IMR-90 (cell line): ENCODE data around the gene PLOD1. TPM values are rescaled to one million over a fixed set of nuclear protein-coding genes. Genes with fewer than 3 reads are reported as not detected.

Experiments
- ATAC-seq: fragments of 200-7000 bp; cut with Tn5 transposase; 2 replicates; pipeline ENCODE4 v1.9.1; 2020; ENCODE audit warnings: low read depth, mild to moderate bottlenecking, moderate library complexity
- BruUV-seq: library from RNA; stranded (reverse); fragments of 400-500 nt; replicated peaks from 2 replicates; lab custom pipeline; 2021; lab: Mats Ljungman, UMichigan
- CTCF ChIA-PET: fragments of 300-600 bp; formaldehyde crosslinking; extraction: SDS; loops from one replicate; lab custom pipeline; 2021; ENCODE audit warnings: antibody characterized with exemption; lab: Yijun Ruan, JAX
- POLR2A ChIA-PET: fragments of 300-600 bp; sonication (Branson Sonifier 250); formaldehyde crosslinking; loops from one replicate; lab custom pipeline; 2022; ENCODE audit warnings: antibody characterized with exemption; ENCODE audit not compliant: unreplicated experiment; lab: Charles Lee
- DNase-seq: peaks from one replicate; pipeline ENCODE4 v3.0.0; 2013
- H2AFZ ChIP-seq: replicated peaks from 2 replicates; pipeline ENCODE3; 2013; ENCODE audit warnings: low read length, mild to moderate bottlenecking; ENCODE audit not compliant: poor library complexity
- H2AK5ac ChIP-seq: 2 replicates; pipeline ENCODE4 v1.6.1; 2013; ENCODE audit warnings: low read depth, low read length, inconsistent platforms
- H2AK9ac ChIP-seq: replicated peaks from 2 replicates; pipeline ENCODE3; 2013; ENCODE audit warnings: mild to moderate bottlenecking, low read depth, low read length, moderate library complexity; ENCODE audit not compliant: poor library complexity
- H2BK120ac ChIP-seq: 2 replicates; pipeline ENCODE4 v1.6.1; 2013; ENCODE audit warnings: low read depth, low read length, inconsistent platforms
- H2BK15ac ChIP-seq: 3 replicates; pipeline ENCODE4 v1.6.1; 2013; ENCODE audit warnings: low read depth, low read length, inconsistent platforms
- H2BK20ac ChIP-seq: 2 replicates; pipeline ENCODE4 v1.6.1; 2013; ENCODE audit warnings: low read depth, mild to moderate bottlenecking, inconsistent platforms, low read length, moderate library complexity
- H2BK5ac ChIP-seq: 2 replicates; pipeline ENCODE4 v1.6.1; 2013; ENCODE audit warnings: mild to moderate bottlenecking, low read depth, low read length, inconsistent platforms; ENCODE audit not compliant: poor library complexity, severe bottlenecking
- H3K14ac ChIP-seq: replicated peaks from 2 replicates; pipeline ENCODE4 v1.6.1; 2013; ENCODE audit warnings: low read depth, low read length, inconsistent platforms
- H3K18ac ChIP-seq: 2 replicates; pipeline ENCODE4 v1.6.1; 2013; ENCODE audit warnings: low read depth, low read length, control low read depth
- H3K23ac ChIP-seq: 2 replicates; pipeline ENCODE4 v1.6.1; 2013; ENCODE audit warnings: low read depth, low read length, inconsistent platforms
- H3K27ac ChIP-seq: 2 replicates; pipeline ENCODE4 v1.5.1; 2013; ENCODE audit warnings: mild to moderate bottlenecking, control low read depth, low read length; ENCODE audit not compliant: insufficient read depth
- H3K27me3 ChIP-seq: 2 replicates; pipeline ENCODE4 v1.6.1; 2013; ENCODE audit warnings: low read length; ENCODE audit not compliant: control insufficient read depth, insufficient read depth
- H3K36me3 ChIP-seq: 2 replicates; pipeline ENCODE4 v1.6.1; 2013; ENCODE audit warnings: low read length, mixed read lengths; ENCODE audit not compliant: control insufficient read depth, insufficient read depth
- H3K4ac ChIP-seq: 2 replicates; pipeline ENCODE4 v1.6.1; 2013; ENCODE audit warnings: low read depth, low read length, inconsistent platforms
- H3K4me1 ChIP-seq: 2 replicates; pipeline ENCODE4 v1.6.1; 2013; ENCODE audit warnings: low read length, mixed read lengths; ENCODE audit not compliant: control insufficient read depth, insufficient read depth
- H3K4me2 ChIP-seq: 2 replicates; pipeline ENCODE4 v1.6.1; 2013; ENCODE audit warnings: low read depth, mild to moderate bottlenecking, control low read depth, low read length, moderate library complexity
- H3K4me3 ChIP-seq: 2 replicates; pipeline ENCODE4 v1.5.1; 2013; ENCODE audit warnings: low read depth, mild to moderate bottlenecking, control low read depth, low read length, moderate library complexity; ENCODE audit not compliant: insufficient read depth
- H3K56ac ChIP-seq: 2 replicates; pipeline ENCODE4 v1.6.1; 2013; ENCODE audit warnings: low read length, inconsistent platforms; ENCODE audit not compliant: insufficient read depth; ENCODE audit errors: extremely low read depth
- H3K79me1 ChIP-seq, 2 experiments: 2 replicates each; pipeline ENCODE4 v1.6.1; 2013; ENCODE audit warnings: low read length in 2 of 2, inconsistent platforms in 1 of 2, low read depth in 1 of 2
- H3K9ac ChIP-seq: 2 replicates; pipeline ENCODE4 v1.6.1; 2013; ENCODE audit warnings: low read depth, low read length, control low read depth
- H3K9me1 ChIP-seq: 2 replicates; pipeline ENCODE4 v1.6.1; 2013; ENCODE audit warnings: low read length, inconsistent platforms; ENCODE audit not compliant: insufficient read depth
- H3K9me3 ChIP-seq: 2 replicates; pipeline ENCODE4 v1.6.1; 2013; ENCODE audit warnings: low read length; ENCODE audit not compliant: control insufficient read depth, insufficient read depth
- H4K20me1 ChIP-seq: 2 replicates; pipeline ENCODE4 v1.6.1; 2013; ENCODE audit warnings: low read length, inconsistent platforms; ENCODE audit not compliant: insufficient read depth
- H4K5ac ChIP-seq: 2 replicates; pipeline ENCODE4 v1.6.1; 2013; ENCODE audit warnings: mild to moderate bottlenecking, low read depth, low read length, control low read depth
- H4K8ac ChIP-seq, 2 experiments: 2 replicates each; pipeline ENCODE4 v1.6.1; 2013; ENCODE audit warnings: low read depth in 2 of 2, low read length in 2 of 2, control low read depth in 1 of 2, inconsistent platforms in 1 of 2
- H4K91ac ChIP-seq: 2 replicates; pipeline ENCODE4 v1.6.1; 2013; ENCODE audit warnings: low read depth, low read length, inconsistent platforms; ENCODE audit not compliant: insufficient read depth
- ELK1 ChIP-seq: fragments of 150-350 bp; IDR thresholded peaks from 2 replicates; pipeline ENCODE4 v1.6.1; 2016; ENCODE audit warnings: low read depth, mild to moderate bottlenecking, low read length, moderate library complexity, borderline replicate concordance
- MAFK ChIP-seq: IDR thresholded peaks from 2 replicates; pipeline ENCODE4 v1.6.1; 2012; ENCODE audit warnings: low read depth, low read length, improper control_type of control experiment
- POLR2A ChIP-seq: IDR thresholded peaks from 2 replicates; pipeline ENCODE4 v1.6.1; 2012; ENCODE audit warnings: mild to moderate bottlenecking, low read depth, low read length
- RAD21 ChIP-seq: IDR thresholded peaks from 2 replicates; pipeline ENCODE4 v1.6.1; 2012; ENCODE audit warnings: low read length, improper control_type of control experiment
- RFX5 ChIP-seq: IDR thresholded peaks from 2 replicates; pipeline ENCODE4 v1.8.0; 2012; ENCODE audit warnings: low read depth, mild to moderate bottlenecking, low read length, moderate library complexity
- WGBS, 2 experiments: methylation state at CpG; one replicate each; pipeline versions ENCODE4 v1.1.5 to v1.1.7; 2013; ENCODE audit warnings: missing lambda C conversion rate in 2 of 2; ENCODE audit not compliant: insufficient read length in 1 of 2; ENCODE audit errors: extremely low coverage in 2 of 2; 5-methylcytosine and 5-hydroxymethylcytosine counted together
- dilution Hi-C: fragments of 300-500 bp; cut with HindIII; formaldehyde crosslinking; loops from one replicate; pipeline ENCODE4 v1.14.3; 2018; ENCODE audit warnings: low sequenced_read_pairs; ENCODE audit not compliant: unreplicated experiment
- in situ Hi-C: fragments of 300-500 bp; cut with MboI; formaldehyde crosslinking; loops from 3 replicates; pipeline ENCODE4 v1.14.3; 2019; ENCODE audit warnings: low sequenced_read_pairs, inconsistent platforms, mixed read lengths
- intact Hi-C: fragments of 100-400 bp; cut with micrococcal nuclease; formaldehyde crosslinking; loops from 2 replicates; pipeline ENCODE4 v1.10.0; 2022
- polyA plus RNA-seq, 3 experiments: library from polyadenylated mRNA; depleted of rRNA; stranded (reverse); fragments of >200 nt; gene quantifications; 2 replicates each; pipeline ENCODE4 v1.2.3, GENCODE V29; 2012; ENCODE audit warnings: low replicate concordance in 1 of 3
- total RNA-seq: library from RNA; depleted of rRNA; stranded (reverse); fragments of >200 nt; gene quantifications from 2 replicates; pipeline ENCODE4 v1.2.3, GENCODE V29; 2012

Gene PLOD1
- total and polyA plus RNA-seq, 2 of the 4 experiments (the other 2 are of a cell fraction): 283 to 609 TPM

- 62% methylated on average over 22 of the region's 29 CpGs; no CpG with 5 or more reads in 1 of the 2 experiments for WGBS, 2 experiments
- DNase-seq (no peak), ATAC-seq (peak; percentile 7)
- Histone ChIP-seq H3K27me3 (no peaks in the 10 kb centered on the region), H2AK5ac (peak overlapping the region; percentile 35; the same call in 1 of the 2 replicates), H3K9ac (peak overlapping the region; percentile 22; the same call in 1 of the 2 replicates), H4K91ac (peak overlapping the region; percentile 70; the same call in 1 of the 2 replicates), H3K4me1 (peaks cover 5% of the 10 kb centered on the region), H3K4ac (peak overlapping the region; percentile 90), H3K9me1 (no peaks in the 10 kb centered on the region), H4K8ac (peak overlapping the region; percentile 15 to 87; a peak in 3 of 4 replicates), H3K14ac (peak overlapping the region; percentile 80; the same call in 1 of the 2 replicates), H4K5ac (no peak overlapping the region), H2BK120ac (peak overlapping the region; percentile 16; the same call in 1 of the 2 replicates), H3K79me1 (peaks cover 29 to 35% of the 10 kb centered on the region in 2 experiments), H2BK15ac (no peak overlapping the region), H2BK20ac (no peak overlapping the region), H3K56ac (no peak overlapping the region), H3K4me2 (peak overlapping the region; percentile 73), H3K18ac (no peak overlapping the region), H4K20me1 (peaks cover 16% of the 10 kb centered on the region), H3K27ac (peak overlapping the region; percentile 43), H2AFZ (peak overlapping the region; percentile 96), H3K23ac (peak overlapping the region; percentile 82), H3K36me3 (peaks cover 29% of the 10 kb centered on the region), H3K9me3 (no peaks in the 10 kb centered on the region), H2BK5ac (peak overlapping the region; percentile 2), H3K4me3 (peak overlapping the region; percentile 72), H2AK9ac (peak overlapping the region; percentile 28)
- ChIA-PET CTCF (interaction anchor here (0.8 kb wide), 1 partner anchor 71 kb away, joined by 3 read pairs; no protein-coding TSS in a partner anchor), POLR2A (interaction anchor here (0.6 to 1.8 kb wide), 2 partner anchors 70 to 71 kb away, joined by 4 to 9 read pairs; no protein-coding TSS in a partner anchor)
- TF ChIP-seq ELK1 (no peak), RAD21 (no peak), MAFK (no peak), POLR2A (no peak), RFX5 (no peak)
- BruUV-seq: no TSS peak
- intact Hi-C loops (no loop called here), in situ Hi-C loops (no loop called here), dilution Hi-C loops (no loop called here)
Observed at GRCh38 chr1:11979028-11979850, 44.7 kb downstream of the PLOD1 start.
